Adrenal gland (tissue), 5 donors: ENCODE results near the gene TSHZ2.

Source experiments
- POLR2A ChIP-seq, 2 donors: fragments of 450-650 bp; IDR thresholded peaks; one replicate each; pipeline ENCODE4 v1.6.1; 2017; ENCODE audit warnings: antibody characterized with exemption in 2 of 2, mild to moderate bottlenecking in 2 of 2, moderate library complexity in 1 of 2
- TF ChIP-seq, protein P1 (sequence below), 6 experiments: fragments of 450-650 bp in 4 of 6; fragments of 200-600 bp in 2 of 6; sonication (generic) in 1 of 6; IDR thresholded peaks; 1 replicate in 5 of 6; 2 replicates in 1 of 6; pipeline versions ENCODE4 v1.5.1 to v1.8.0; 2016 to 2021; ENCODE audit warnings: antibody characterized with exemption in 6 of 6, mild to moderate bottlenecking in 2 of 6, moderate library complexity in 1 of 6
- donor health status: DM: no; HTN: no; CAD: no.

DNA sequence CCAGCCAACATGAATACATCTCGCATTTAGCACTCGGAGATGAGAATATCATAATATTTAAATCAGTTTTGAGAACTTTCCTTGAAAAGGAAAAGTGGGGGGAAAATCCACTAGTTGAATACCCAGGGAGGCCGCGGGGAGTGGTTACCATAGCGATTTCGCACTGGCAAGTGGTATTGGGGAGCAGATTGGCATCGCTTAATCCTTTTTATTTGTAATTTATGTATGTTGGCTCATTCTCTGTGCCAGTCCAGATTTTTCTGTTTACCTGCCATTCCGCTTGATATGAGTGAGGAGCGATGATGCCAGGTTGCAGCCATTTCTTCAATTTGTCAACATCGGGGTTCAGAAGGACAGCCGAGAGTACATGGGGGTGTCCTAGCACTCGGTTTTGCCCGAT is 329.7 kb downstream of the TSHZ2 start:
- TF ChIP-seq, protein P1, sequence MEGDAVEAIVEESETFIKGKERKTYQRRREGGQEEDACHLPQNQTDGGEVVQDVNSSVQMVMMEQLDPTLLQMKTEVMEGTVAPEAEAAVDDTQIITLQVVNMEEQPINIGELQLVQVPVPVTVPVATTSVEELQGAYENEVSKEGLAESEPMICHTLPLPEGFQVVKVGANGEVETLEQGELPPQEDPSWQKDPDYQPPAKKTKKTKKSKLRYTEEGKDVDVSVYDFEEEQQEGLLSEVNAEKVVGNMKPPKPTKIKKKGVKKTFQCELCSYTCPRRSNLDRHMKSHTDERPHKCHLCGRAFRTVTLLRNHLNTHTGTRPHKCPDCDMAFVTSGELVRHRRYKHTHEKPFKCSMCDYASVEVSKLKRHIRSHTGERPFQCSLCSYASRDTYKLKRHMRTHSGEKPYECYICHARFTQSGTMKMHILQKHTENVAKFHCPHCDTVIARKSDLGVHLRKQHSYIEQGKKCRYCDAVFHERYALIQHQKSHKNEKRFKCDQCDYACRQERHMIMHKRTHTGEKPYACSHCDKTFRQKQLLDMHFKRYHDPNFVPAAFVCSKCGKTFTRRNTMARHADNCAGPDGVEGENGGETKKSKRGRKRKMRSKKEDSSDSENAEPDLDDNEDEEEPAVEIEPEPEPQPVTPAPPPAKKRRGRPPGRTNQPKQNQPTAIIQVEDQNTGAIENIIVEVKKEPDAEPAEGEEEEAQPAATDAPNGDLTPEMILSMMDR (IDR thresholded peaks at IDR 0.05), result no peak
- no peak for TF ChIP-seq POLR2A (IDR thresholded peaks at IDR 0.05)
